Chondrocyte (in vitro differentiated cells): ENCODE data around the gene ZNF688. TPM values are rescaled to one million over a fixed set of nuclear protein-coding genes. Genes with fewer than 3 reads are reported as not detected.

ENCODE experiments used
- DNase-seq: peaks from one replicate; pipeline ENCODE4 v3.0.0; 2021; ENCODE audit warnings: mixed read lengths, low spot score
- H3K27ac Mint-ChIP-seq: one replicate; pipeline ENCODE4 v1.8.0; 2021; ENCODE audit warnings: mild to moderate bottlenecking, moderate library complexity, mixed read lengths; ENCODE audit not compliant: unreplicated experiment
- H3K27me3 Mint-ChIP-seq: 2 replicates; pipeline ENCODE4 v1.8.0; 2021; ENCODE audit warnings: low read depth, mixed read lengths
- H3K36me3 Mint-ChIP-seq: 2 replicates; pipeline ENCODE4 v1.8.0; 2021; ENCODE audit warnings: low read depth, mixed read lengths
- H3K4me1 Mint-ChIP-seq: 2 replicates; pipeline ENCODE4 v1.8.0; 2021; ENCODE audit warnings: low read depth, mild to moderate bottlenecking, mixed read lengths
- H3K4me3 Mint-ChIP-seq: one replicate; pipeline ENCODE4 v1.8.0; 2021; ENCODE audit warnings: mild to moderate bottlenecking, moderate library complexity, mixed read lengths; ENCODE audit not compliant: unreplicated experiment
- H3K9me3 Mint-ChIP-seq: 2 replicates; pipeline ENCODE4 v1.8.0; 2021; ENCODE audit warnings: low read depth, mixed read lengths
- CTCF ChIP-seq: fragments of 200-600 bp; sonication (generic); IDR thresholded peaks from 2 replicates; pipeline ENCODE4 v1.5.0; 2021; ENCODE audit warnings: antibody characterized with exemption, mild to moderate bottlenecking, moderate library complexity
- total RNA-seq: library from RNA; stranded (reverse); gene quantifications from 3 replicates; pipeline ENCODE4 v1.2.1, GENCODE V29; 2021

ZNF688 gene
- total RNA-seq, 1 donor from 2014 or later = 13.7 TPM

DNA sequence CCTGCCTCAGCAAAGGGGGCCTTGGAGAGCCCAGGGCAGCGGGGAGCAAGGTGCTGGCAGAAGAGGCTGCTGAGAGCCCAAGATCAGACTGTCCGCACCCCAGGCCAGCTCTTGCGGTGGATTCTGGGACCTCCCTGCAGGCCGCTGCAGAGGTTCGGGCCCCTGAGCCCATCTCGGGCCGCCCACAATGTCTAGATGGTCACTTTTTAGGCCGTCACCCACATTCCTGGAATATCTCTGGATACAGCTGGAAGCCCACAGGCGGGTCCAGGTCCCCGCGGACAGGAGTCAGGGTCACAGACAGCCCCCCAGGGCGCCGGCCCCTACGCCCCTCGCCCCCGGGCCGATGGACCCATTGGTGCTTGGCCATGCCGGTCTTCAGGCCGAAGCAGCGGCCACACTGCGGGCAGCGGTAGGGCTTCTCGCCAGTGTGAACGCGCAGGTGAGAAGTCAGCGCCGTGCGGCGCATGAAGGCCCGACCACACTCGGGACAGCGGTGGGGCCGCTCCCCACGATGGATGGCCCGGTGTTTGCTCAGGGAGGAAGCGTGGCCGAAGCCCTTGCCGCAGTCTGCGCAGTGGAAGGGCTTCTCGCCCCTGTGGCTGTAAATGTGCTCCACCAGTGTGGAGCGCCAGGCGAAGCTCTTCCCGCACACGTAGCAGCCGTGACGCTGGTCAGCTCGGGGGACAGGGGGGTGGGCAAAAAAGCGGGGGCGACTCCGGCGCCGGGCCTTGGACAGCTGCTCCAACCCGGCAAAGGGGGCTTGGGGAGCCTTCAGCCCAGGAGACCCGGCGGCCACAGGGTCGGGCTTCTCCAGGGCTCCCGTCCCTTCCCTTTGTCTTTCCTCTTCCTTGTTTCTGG, 39.0 kb downstream of the ZNF688 start:
- Mint-ChIP-seq H3K4me1 (peaks cover 23% of the 10 kb centered on the region), H3K9me3 (no peaks in the 10 kb centered on the region), H3K4me3 (no peak overlapping the region), H3K36me3 (no peaks in the 10 kb centered on the region), H3K27me3 (no peaks in the 10 kb centered on the region), H3K27ac (no peak overlapping the region)
- no peak for TF ChIP-seq CTCF
- no peak for DNase-seq

DNA sequence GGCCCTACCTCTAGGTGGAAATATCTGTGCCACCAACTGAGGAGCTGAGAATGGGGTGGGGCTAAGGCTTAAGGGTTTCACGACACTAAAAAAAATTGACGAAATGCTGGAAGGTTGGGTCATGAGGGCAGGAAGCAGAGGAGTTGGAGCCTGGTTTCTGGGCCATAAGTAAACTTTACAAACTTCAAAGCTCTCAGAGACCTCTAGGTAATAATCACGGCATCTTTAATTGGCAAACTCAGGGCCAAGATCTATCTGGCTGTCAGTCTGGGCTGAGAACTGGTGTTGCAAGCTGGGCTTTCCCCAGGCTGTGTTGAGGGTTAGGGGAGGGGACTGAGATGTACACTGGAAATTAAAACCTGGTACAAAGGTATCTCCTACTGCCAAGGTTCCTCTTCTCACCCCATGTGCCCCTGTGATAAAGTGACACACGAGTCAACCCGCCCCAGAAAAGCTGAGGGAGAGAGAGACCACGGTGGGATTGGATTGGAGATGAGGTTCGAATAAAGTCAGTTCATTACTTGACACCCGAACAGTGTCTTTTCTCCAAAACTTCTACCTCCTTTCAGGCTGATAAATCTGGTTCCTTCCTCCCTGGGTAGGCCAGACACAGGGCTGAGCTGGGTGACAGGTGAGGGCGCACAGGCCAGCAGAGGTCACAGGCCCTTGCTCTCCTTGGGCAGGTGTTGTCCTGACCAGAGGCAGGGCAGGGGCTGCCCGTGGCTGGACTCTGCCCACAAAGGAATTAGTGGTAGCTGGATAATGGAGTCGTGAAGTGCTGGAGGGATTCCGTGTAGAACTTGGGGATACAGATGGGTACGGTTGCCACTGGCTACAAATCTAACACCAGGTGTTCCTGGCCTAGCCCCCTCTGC, 41.1 kb downstream of the ZNF688 start:
- no peak overlapping the region for H3K27ac Mint-ChIP-seq
- H3K9me3 Mint-ChIP-seq = no peaks in the 10 kb centered on the region
- H3K36me3 Mint-ChIP-seq = no peaks in the 10 kb centered on the region
- H3K4me1 Mint-ChIP-seq = peaks cover 24% of the 10 kb centered on the region
- no peak overlapping the region for H3K4me3 Mint-ChIP-seq
- no peak for TF ChIP-seq CTCF
- H3K27me3 Mint-ChIP-seq = no peaks in the 10 kb centered on the region
- no peak for DNase-seq

DNA sequence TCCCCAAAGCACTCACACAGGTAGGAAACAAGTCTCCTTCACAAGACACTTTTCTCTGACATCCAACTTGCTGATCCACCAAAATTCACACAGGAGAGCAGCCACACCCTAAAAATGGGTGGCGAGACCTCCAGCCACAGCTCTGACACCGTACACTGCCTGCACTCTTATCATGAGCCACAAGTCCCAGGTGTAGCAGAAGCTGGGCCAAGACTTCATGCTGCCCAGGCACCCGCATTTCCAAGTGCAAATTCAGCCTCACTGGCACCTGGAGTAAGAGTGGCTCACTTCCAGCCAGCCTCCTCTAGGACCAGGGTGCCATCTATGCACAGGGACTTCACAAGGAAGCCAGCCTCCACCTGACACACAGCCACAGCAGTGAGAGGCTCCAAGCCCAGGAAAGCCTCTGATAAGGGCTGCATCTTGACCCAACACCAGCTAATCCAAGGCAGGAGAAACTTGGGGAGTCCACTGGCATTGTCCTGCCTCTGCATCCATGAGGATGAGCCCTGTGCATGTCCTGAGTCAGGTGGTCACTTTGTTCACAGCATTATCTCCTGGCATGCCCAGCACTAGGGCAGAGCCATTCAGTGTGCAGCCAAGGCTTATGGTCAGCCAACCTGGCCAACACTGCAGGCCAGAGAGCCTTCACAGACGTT, 42.6 kb downstream of the ZNF688 start:
- peaks cover 26% of the 10 kb centered on the region for H3K4me1 Mint-ChIP-seq
- no peaks in the 10 kb centered on the region for H3K9me3 Mint-ChIP-seq

DNA sequence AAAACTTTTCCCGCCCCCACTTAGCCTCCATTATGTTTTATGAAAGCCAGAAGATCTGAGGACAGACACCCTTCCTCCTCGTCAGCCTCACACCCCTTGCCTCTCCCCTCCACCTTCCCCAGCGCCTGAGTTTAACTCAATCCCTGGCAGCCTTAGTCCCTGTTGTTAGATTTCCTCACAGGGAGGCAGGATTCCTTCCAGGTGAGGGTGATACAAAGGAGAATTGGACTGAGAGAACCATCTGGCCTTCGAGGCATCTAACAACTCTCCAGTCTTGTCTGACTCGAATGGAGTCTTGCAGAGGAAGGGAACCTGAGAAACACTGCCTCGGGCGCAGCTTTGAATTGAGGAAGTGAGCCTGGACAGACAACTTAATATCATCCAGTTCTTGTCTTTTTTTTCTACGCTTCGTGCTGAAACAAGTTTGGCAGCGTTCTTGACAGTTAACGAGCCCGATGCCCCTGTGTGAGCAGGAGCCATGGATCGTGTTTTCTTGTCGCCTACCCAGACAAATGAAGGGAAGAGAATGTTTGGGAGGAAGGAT, 43.8 kb downstream of the ZNF688 start:
- DNase-seq = no peak
- H3K4me3 Mint-ChIP-seq = peak overlapping the region; percentile 67
- peak overlapping the region; percentile 93 for H3K27ac Mint-ChIP-seq

More for the DNA sequence above, 42.6 kb downstream of the ZNF688 start:
- H3K36me3 Mint-ChIP-seq = peaks cover 2% of the 10 kb centered on the region
- no peak overlapping the region for H3K4me3 Mint-ChIP-seq
- no peak for TF ChIP-seq CTCF
- H3K27me3 Mint-ChIP-seq = no peaks in the 10 kb centered on the region
- no peak for DNase-seq
- peak overlapping the region; percentile 59 for H3K27ac Mint-ChIP-seq

More for the DNA sequence above, 43.8 kb downstream of the ZNF688 start:
- peaks cover 2% of the 10 kb centered on the region for H3K36me3 Mint-ChIP-seq
- TF ChIP-seq CTCF = no peak
- H3K4me1 Mint-ChIP-seq = peaks cover 23% of the 10 kb centered on the region
- no peaks in the 10 kb centered on the region for H3K27me3 Mint-ChIP-seq
- no peaks in the 10 kb centered on the region for H3K9me3 Mint-ChIP-seq
